Sigmoid colon (tissue), 4 donors: ENCODE data around the gene AXDND1.

Experiments
- CTCF ChIP-seq, 4 experiments: fragments of 450-650 bp in 3 of 4; fragments of 200-600 bp in 1 of 4; IDR thresholded peaks; one replicate each; pipeline ENCODE4 v1.5.1; 2016 to 2019; ENCODE audit warnings: antibody characterized with exemption in 4 of 4, mild to moderate bottlenecking in 3 of 4, moderate library complexity in 2 of 4
- POLR2AphosphoS5 ChIP-seq, 4 donors: sonication (generic); formaldehyde crosslinking; IDR thresholded peaks; one replicate each; pipeline ENCODE4 v1.6.1; 2017; ENCODE audit warnings: antibody characterized with exemption in 4 of 4

DNA sequence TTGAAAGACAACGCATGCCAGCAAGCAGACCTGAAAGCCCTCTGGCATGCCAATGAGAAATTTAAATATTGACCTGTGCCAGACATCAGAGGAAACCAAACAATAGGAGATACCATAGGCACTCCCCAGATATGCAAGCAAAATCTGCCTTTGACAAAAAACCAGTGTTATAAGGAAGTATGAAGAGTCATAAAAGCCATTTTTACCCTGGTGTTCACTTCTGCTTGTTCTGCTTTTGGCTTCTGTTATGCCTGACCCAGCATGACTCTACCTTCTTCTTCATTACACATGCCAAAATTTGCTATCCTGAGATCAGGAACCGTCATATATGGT is 183.6 kb downstream of the AXDND1 start:
- TF ChIP-seq CTCF (IDR thresholded peaks at IDR 0.05) (no peak), POLR2AphosphoS5 (IDR thresholded peaks at IDR 0.05) (no peak)
